ENCODE measurements around the gene C1orf50.

Gene C1orf50

DNA sequence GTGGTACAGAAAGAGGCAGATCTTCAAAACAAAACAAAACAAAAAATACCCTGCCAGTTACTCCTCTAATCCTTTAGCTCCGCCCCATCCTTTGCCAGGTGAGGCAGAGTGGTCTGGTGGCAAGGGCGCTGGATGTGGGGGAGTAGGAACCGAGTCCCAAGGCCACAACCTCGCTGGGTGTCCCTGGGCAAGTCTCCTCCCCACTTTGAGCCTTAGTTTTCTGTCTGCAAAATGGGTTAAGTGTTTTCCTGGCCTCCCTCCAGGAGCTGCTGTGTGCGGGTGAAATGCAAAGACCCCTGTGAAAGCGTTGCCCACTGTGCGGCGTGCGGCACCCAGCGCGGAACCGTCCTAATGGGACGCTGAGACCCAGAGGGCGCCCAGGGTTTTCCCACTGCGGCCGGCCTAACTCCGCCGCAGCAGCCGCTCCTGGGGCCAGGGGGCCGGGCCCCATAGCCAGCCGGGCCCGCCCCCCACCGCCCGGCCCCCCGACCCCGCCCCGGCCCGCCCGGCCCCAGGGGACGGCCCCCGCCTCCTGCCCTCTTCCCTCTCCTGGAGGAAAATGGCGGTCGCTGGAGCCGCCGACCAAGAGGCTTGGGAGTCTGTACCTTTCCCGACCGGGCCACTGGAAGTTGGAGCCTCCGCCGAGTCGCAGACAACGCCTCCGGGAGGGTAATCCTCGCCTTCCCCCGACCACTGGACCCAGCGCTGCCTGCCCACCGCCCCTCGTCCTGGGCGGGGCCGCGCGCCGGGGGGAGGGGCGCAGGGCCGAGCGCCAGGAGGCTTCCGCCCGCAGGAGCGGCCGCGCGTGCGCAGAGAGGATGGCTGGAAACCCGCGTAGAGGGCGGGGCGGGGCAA is 49.8 kb downstream of the C1orf50 start, which contains the start of the genes ERMAP and SVBP:
Gene ERMAP (plus strand): TSS at position 538 of the 855 bp plus-strand sequence. CDS start 13,327 bp downstream, outside the sequence.
Gene SVBP (minus strand): TSS at position 813 of the 855 bp plus-strand sequence. CDS start 853 bp downstream, outside the sequence.
- ATAC-seq (ENCODE audit: insufficient read depth, low read depth) (peak; percentile 87), DNase-seq (peak; percentile 93)
- TF ChIP-seq, protein P1, sequence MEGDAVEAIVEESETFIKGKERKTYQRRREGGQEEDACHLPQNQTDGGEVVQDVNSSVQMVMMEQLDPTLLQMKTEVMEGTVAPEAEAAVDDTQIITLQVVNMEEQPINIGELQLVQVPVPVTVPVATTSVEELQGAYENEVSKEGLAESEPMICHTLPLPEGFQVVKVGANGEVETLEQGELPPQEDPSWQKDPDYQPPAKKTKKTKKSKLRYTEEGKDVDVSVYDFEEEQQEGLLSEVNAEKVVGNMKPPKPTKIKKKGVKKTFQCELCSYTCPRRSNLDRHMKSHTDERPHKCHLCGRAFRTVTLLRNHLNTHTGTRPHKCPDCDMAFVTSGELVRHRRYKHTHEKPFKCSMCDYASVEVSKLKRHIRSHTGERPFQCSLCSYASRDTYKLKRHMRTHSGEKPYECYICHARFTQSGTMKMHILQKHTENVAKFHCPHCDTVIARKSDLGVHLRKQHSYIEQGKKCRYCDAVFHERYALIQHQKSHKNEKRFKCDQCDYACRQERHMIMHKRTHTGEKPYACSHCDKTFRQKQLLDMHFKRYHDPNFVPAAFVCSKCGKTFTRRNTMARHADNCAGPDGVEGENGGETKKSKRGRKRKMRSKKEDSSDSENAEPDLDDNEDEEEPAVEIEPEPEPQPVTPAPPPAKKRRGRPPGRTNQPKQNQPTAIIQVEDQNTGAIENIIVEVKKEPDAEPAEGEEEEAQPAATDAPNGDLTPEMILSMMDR (IDR thresholded peaks at IDR 0.05; ENCODE audit: borderline replicate concordance, extremely low read depth, low read length, poor library complexity, severe bottlenecking): no peak
- TF ChIP-seq EZH2 (IDR thresholded peaks at IDR 0.05; ENCODE audit: borderline replicate concordance, low read depth, low read length, severe bottlenecking): no peak
- Histone ChIP-seq H3K79me2 (ENCODE audit: insufficient read depth, low read length) (0 out of 2 replicates have a peak, but pooled peaks cover 6% of the 10 kb centered on the region), H4K20me1 (ENCODE audit: insufficient read depth, low read length) (no peaks in the 10 kb centered on the region), H3K27me3 (ENCODE audit: insufficient read depth, low read length, poor library complexity) (no peaks in the 10 kb centered on the region), H3K4me2 (ENCODE audit: insufficient read depth, low read length) (peak within 1 kb of the TSS; percentile 94), H2AFZ (ENCODE audit: low read depth, low read length) (peak within 1 kb of the TSS; percentile 94), H3K27ac (ENCODE audit: low read length) (peak within 1 kb of the TSS; percentile 99), H3K4me3 (ENCODE audit: low read depth in 1 of 2, low read length in 2 of 2) (peak within 1 kb of the TSS; percentile 84 to 94), H3K9ac (ENCODE audit: low read depth, low read length) (peak within 1 kb of the TSS; percentile 93), H3K36me3 (ENCODE audit: insufficient read depth, low read length) (no peaks in the 10 kb centered on the region; the same call in 1 of the 2 replicates), H3K9me3 (ENCODE audit: insufficient read depth, low read length, severe bottlenecking) (no peaks in the 10 kb centered on the region), H3K4me1 (ENCODE audit: insufficient read depth, low read length) (peaks cover 24% of the 10 kb centered on the region)

DNA sequence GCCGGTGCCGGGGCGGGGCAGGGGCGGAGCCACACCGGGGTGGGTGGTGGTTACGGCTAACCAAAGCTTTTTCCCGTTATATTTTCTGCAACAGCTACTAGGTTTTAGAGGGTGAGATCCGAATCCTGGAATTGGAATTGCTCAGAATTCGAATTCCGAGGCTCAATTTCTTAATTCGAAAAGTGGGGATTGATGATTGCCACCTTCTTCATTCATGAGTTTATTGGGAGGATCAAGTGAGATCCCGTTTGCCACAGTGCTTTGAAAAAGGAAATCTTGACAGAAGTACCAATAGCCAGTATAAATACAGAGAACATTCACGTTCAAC is 50.4 kb downstream of the C1orf50 start:
- Histone ChIP-seq H3K27ac (ENCODE audit: low read length) (peak overlapping the region; percentile 64), H4K20me1 (ENCODE audit: insufficient read depth, low read length) (no peaks in the 10 kb centered on the region), H3K27me3 (ENCODE audit: insufficient read depth, low read length, poor library complexity) (no peaks in the 10 kb centered on the region), H2AFZ (ENCODE audit: low read depth, low read length) (peak overlapping the region; percentile 86), H3K79me2 (ENCODE audit: insufficient read depth, low read length) (0 out of 2 replicates have a peak, but pooled peaks cover 6% of the 10 kb centered on the region), H3K36me3 (ENCODE audit: insufficient read depth, low read length) (no peaks in the 10 kb centered on the region; the same call in 1 of the 2 replicates), H3K4me2 (ENCODE audit: insufficient read depth, low read length) (peak overlapping the region; percentile 94), H3K9ac (ENCODE audit: low read depth, low read length) (peak overlapping the region; percentile 93), H3K9me3 (ENCODE audit: insufficient read depth, low read length, severe bottlenecking) (no peaks in the 10 kb centered on the region), H3K4me1 (ENCODE audit: insufficient read depth, low read length) (peaks cover 24% of the 10 kb centered on the region), H3K4me3 (ENCODE audit: low read depth in 1 of 2, low read length in 2 of 2) (peak overlapping the region; percentile 84 to 94; a peak in 3 of 4 replicates)
- no peak for TF ChIP-seq EZH2 (IDR thresholded peaks at IDR 0.05; ENCODE audit: borderline replicate concordance, low read depth, low read length, severe bottlenecking)
- TF ChIP-seq, protein P1 (IDR thresholded peaks at IDR 0.05; ENCODE audit: borderline replicate concordance, extremely low read depth, low read length, poor library complexity, severe bottlenecking): no peak
- ATAC-seq (ENCODE audit: insufficient read depth, low read depth) (0 out of 3 replicates have a peak, but pooled peaks have one; percentile 1), DNase-seq (no peak)

DNA sequence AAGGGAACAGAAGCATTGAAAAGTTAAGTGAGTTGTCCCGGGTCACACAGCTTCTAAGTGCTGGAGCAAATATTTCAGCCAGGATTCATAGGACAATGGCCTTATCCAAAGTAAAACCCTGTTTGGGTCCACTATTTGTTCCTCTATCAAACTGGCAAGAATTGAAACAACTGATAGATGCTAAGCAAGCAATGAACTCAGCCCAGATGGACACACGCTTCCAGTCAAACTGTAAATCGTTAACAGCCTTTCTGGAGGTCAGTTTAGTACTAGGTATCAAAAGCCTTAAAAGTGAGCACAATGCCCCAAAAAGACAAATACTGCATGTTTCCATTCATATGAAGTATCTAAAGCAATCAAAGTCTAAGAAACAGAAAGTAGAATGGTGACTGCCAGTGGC is 50.9 kb downstream of the C1orf50 start:
- ATAC-seq (ENCODE audit: insufficient read depth, low read depth) (no peak), DNase-seq (no peak)
- H3K9ac ChIP-seq (ENCODE audit: low read depth, low read length): no peak overlapping the region; the same call in 1 of the 2 replicates
- H3K27ac ChIP-seq (ENCODE audit: low read length): no peak overlapping the region
- H2AFZ ChIP-seq (ENCODE audit: low read depth, low read length): peak overlapping the region; percentile 86; the same call in 1 of the 2 replicates
- H3K36me3 ChIP-seq (ENCODE audit: insufficient read depth, low read length): no peaks in the 10 kb centered on the region; the same call in 1 of the 2 replicates
- no peaks in the 10 kb centered on the region for H3K27me3 ChIP-seq (ENCODE audit: insufficient read depth, low read length, poor library complexity)
- H3K79me2 ChIP-seq (ENCODE audit: insufficient read depth, low read length): 0 out of 2 replicates have a peak, but pooled peaks cover 6% of the 10 kb centered on the region
- peaks cover 24% of the 10 kb centered on the region for H3K4me1 ChIP-seq (ENCODE audit: insufficient read depth, low read length)
- H3K4me2 ChIP-seq (ENCODE audit: insufficient read depth, low read length): peak overlapping the region; percentile 94
- TF ChIP-seq, protein P1 (IDR thresholded peaks at IDR 0.05; ENCODE audit: borderline replicate concordance, extremely low read depth, low read length, poor library complexity, severe bottlenecking): no peak
- no peak for TF ChIP-seq EZH2 (IDR thresholded peaks at IDR 0.05; ENCODE audit: borderline replicate concordance, low read depth, low read length, severe bottlenecking)
- no peaks in the 10 kb centered on the region for H4K20me1 ChIP-seq (ENCODE audit: insufficient read depth, low read length)
- no peaks in the 10 kb centered on the region for H3K9me3 ChIP-seq (ENCODE audit: insufficient read depth, low read length, severe bottlenecking)
- no peak overlapping the region; a peak in 1 of 4 replicates for H3K4me3 ChIP-seq (ENCODE audit: low read depth in 1 of 2, low read length in 2 of 2)

All from DND-41 (cell line).